LoVo (cell line): Measurements from ENCODE around the gene RALGAPA1.
A peak's percentile ranks its signal among the peaks of the same experiment; 100 is the strongest.

Experiments used
- DNase-seq: peaks from one replicate; pipeline ENCODE4 v3.0.0-alpha.2; 2016; ENCODE audit warnings: low spot score

Gene RALGAPA1

GRCh38 chr14:35534873-35535482 is 274.1 kb downstream of the RALGAPA1 start:
- DNase-seq: no peak

- DNase-seq: no peak
Observed at GRCh38 chr14:35534208-35534872, 274.8 kb downstream of the RALGAPA1 start.

- DNase-seq: peak; percentile 31
Observed at GRCh38 chr14:35533357-35534207, 275.5 kb downstream of the RALGAPA1 start, which contains the start of gene INSM2. TSS of gene INSM2 (plus strand) at chr14:35534164. CDS start at chr14:35534253, 89 bp downstream.

GRCh38 chr14:35532783-35533356 is 276.2 kb downstream of the RALGAPA1 start:
- no peak for DNase-seq

GRCh38 chr14:35531960-35532747 is 276.9 kb downstream of the RALGAPA1 start:
- DNase-seq: no peak

GRCh38 chr14:35526962-35527361 is 282.1 kb downstream of the RALGAPA1 start:
- DNase-seq: no peak

- no peak for DNase-seq
Observed at GRCh38 chr14:35525695-35526094, 283.4 kb downstream of the RALGAPA1 start.

GRCh38 chr14:35519986-35520385 is 289.1 kb downstream of the RALGAPA1 start:
- no peak for DNase-seq

- no peak for DNase-seq
Observed at GRCh38 chr14:35515916-35516315, 293.2 kb downstream of the RALGAPA1 start.

GRCh38 chr14:35512765-35513164 is 296.3 kb downstream of the RALGAPA1 start:
- no peak for DNase-seq

GRCh38 chr14:35509846-35510245 is 299.2 kb downstream of the RALGAPA1 start:
- no peak for DNase-seq

GRCh38 chr14:35506927-35507326 is 302.2 kb downstream of the RALGAPA1 start:
- DNase-seq: no peak

GRCh38 chr14:35506461-35506860 is 302.6 kb downstream of the RALGAPA1 start:
- no peak for DNase-seq

- DNase-seq: no peak
Observed at GRCh38 chr14:35504260-35504659, 304.8 kb downstream of the RALGAPA1 start.

GRCh38 chr14:35503646-35504045 is 305.4 kb downstream of the RALGAPA1 start:
- DNase-seq: no peak

- DNase-seq: no peak
Observed at GRCh38 chr14:35499180-35499579, 309.9 kb downstream of the RALGAPA1 start.

- DNase-seq: no peak
Observed at GRCh38 chr14:35495278-35495677, 313.8 kb downstream of the RALGAPA1 start.

- DNase-seq: no peak
Observed at GRCh38 chr14:35492569-35493014, 316.5 kb downstream of the RALGAPA1 start.
